Suprapubic skin (tissue), 4 donors: ENCODE results near the gene SPAG9. TPM values are rescaled to one million over a fixed set of nuclear protein-coding genes. Genes with fewer than 3 reads are reported as not detected.

Experiments used
- DNase-seq, 2 donors: peaks; one replicate each; pipeline ENCODE4 v3.0.0-alpha.2; 2019; ENCODE audit warnings: low spot score in 2 of 2
- H3K27ac ChIP-seq: fragments of 200-600 bp; sonication (generic); one replicate; pipeline ENCODE4 v1.5.1; 2019
- H3K27me3 ChIP-seq: fragments of 200-600 bp; sonication (generic); one replicate; pipeline ENCODE4 v1.5.1; 2019
- H3K36me3 ChIP-seq: fragments of 200-600 bp; sonication (generic); one replicate; pipeline ENCODE4 v1.5.1; 2019
- H3K4me1 ChIP-seq: fragments of 200-600 bp; sonication (generic); one replicate; pipeline ENCODE4 v1.5.1; 2019
- H3K4me3 ChIP-seq: fragments of 200-600 bp; sonication (generic); one replicate; pipeline ENCODE4 v1.5.1; 2019; ENCODE audit warnings: mild to moderate bottlenecking
- H3K9me3 ChIP-seq: fragments of 200-600 bp; sonication (generic); one replicate; pipeline ENCODE4 v1.5.1; 2019
- CTCF ChIP-seq, 2 donors: fragments of 200-600 bp in 1 of 2; fragments of 450-650 bp in 1 of 2; sonication (generic) in 1 of 2; IDR thresholded peaks; one replicate each; pipeline ENCODE4 v1.5.1; 2016 to 2019; ENCODE audit warnings: antibody characterized with exemption in 2 of 2, mild to moderate bottlenecking in 1 of 2, moderate library complexity in 1 of 2
- EP300 ChIP-seq: sonication (generic); formaldehyde crosslinking; IDR thresholded peaks from one replicate; pipeline ENCODE4 v1.6.1; 2017; ENCODE audit warnings: antibody characterized with exemption
- POLR2A ChIP-seq, 2 donors: fragments of 450-650 bp; IDR thresholded peaks; one replicate each; pipeline ENCODE4 v1.6.1; 2017; ENCODE audit warnings: antibody characterized with exemption in 2 of 2, mild to moderate bottlenecking in 2 of 2, moderate library complexity in 2 of 2
- POLR2AphosphoS5 ChIP-seq, 3 donors: sonication (generic); formaldehyde crosslinking; IDR thresholded peaks; one replicate each; pipeline ENCODE4 v1.6.1; 2017; ENCODE audit warnings: antibody characterized with exemption in 3 of 3
- WGBS: methylation state at CpG from one replicate; pipeline ENCODE4 v1.1.5; 2018; 5-methylcytosine and 5-hydroxymethylcytosine counted together
- total RNA-seq, 4 donors: library from RNA; depleted of rRNA; stranded (reverse); fragments of >200 nt; gene quantifications; one replicate each; pipeline ENCODE4 v1.1.0, GENCODE V29; 2016

Gene SPAG9
- total RNA-seq, 4 donors from 2014 or later = 68.8 to 176 (median 80.6) TPM

GRCh38 chr17:50922107-50922506 lies 198.6 kb downstream of the SPAG9 start:
- no peak for DNase-seq
- 88% methylated on average over 2 of the region's 2 CpGs for WGBS
- no peak overlapping the region for H3K4me3 ChIP-seq
- no peaks in the 10 kb centered on the region for H3K36me3 ChIP-seq
- H3K9me3 ChIP-seq = no peaks in the 10 kb centered on the region
- no peaks in the 10 kb centered on the region for H3K27me3 ChIP-seq
- no peak overlapping the region for H3K27ac ChIP-seq
- TF ChIP-seq POLR2AphosphoS5 (IDR thresholded peaks at IDR 0.05) (no peak), POLR2A (IDR thresholded peaks at IDR 0.05) (no peak), EP300 (no peak), CTCF (IDR thresholded peaks at IDR 0.05) (no peak)
- peaks cover 35% of the 10 kb centered on the region for H3K4me1 ChIP-seq

- DNase-seq = no peak
- no peak for TF ChIP-seq EP300
- TF ChIP-seq POLR2AphosphoS5 (IDR thresholded peaks at IDR 0.05) = no peak
- TF ChIP-seq CTCF (IDR thresholded peaks at IDR 0.05) = no peak
- TF ChIP-seq POLR2A (IDR thresholded peaks at IDR 0.05) = no peak
- Histone ChIP-seq H3K4me1 (peaks cover 45% of the 10 kb centered on the region), H3K9me3 (no peaks in the 10 kb centered on the region), H3K36me3 (no peaks in the 10 kb centered on the region), H3K27ac (peak overlapping the region; percentile 74), H3K4me3 (no peak overlapping the region), H3K27me3 (no peaks in the 10 kb centered on the region)
- 80% methylated on average over 16 of the region's 16 CpGs for WGBS
Measured at GRCh38 chr17:50920891-50921586, 199.6 kb downstream of the SPAG9 start.

GRCh38 chr17:50920041-50920410 lies 200.6 kb downstream of the SPAG9 start:
- TF ChIP-seq POLR2AphosphoS5 (IDR thresholded peaks at IDR 0.05) (no peak), EP300 (no peak), CTCF (IDR thresholded peaks at IDR 0.05) (no peak), POLR2A (IDR thresholded peaks at IDR 0.05) (no peak)
- Histone ChIP-seq H3K27ac (peak overlapping the region; percentile 74), H3K4me3 (no peak overlapping the region), H3K9me3 (no peaks in the 10 kb centered on the region), H3K4me1 (peaks cover 51% of the 10 kb centered on the region), H3K27me3 (no peaks in the 10 kb centered on the region), H3K36me3 (no peaks in the 10 kb centered on the region)
- WGBS = 56% methylated on average over 5 of the region's 8 CpGs
- DNase-seq = no peak

- TF ChIP-seq EP300 (no peak), POLR2AphosphoS5 (IDR thresholded peaks at IDR 0.05) (no peak), CTCF (IDR thresholded peaks at IDR 0.05) (no peak), POLR2A (IDR thresholded peaks at IDR 0.05) (no peak)
- Histone ChIP-seq H3K27me3 (no peaks in the 10 kb centered on the region), H3K4me1 (peaks cover 56% of the 10 kb centered on the region), H3K27ac (peak overlapping the region; percentile 74), H3K9me3 (no peaks in the 10 kb centered on the region), H3K36me3 (no peaks in the 10 kb centered on the region), H3K4me3 (no peak overlapping the region)
- peak; percentile 92 to 93 for DNase-seq
- 32% methylated on average over 16 of the region's 18 CpGs for WGBS
Measured at GRCh38 chr17:50919321-50920040, 201.2 kb downstream of the SPAG9 start.

GRCh38 chr17:50918933-50919296 lies 201.8 kb downstream of the SPAG9 start:
- TF ChIP-seq CTCF (IDR thresholded peaks at IDR 0.05) (no peak), POLR2AphosphoS5 (IDR thresholded peaks at IDR 0.05) (no peak), POLR2A (IDR thresholded peaks at IDR 0.05) (no peak), EP300 (no peak)
- H3K9me3 ChIP-seq = no peaks in the 10 kb centered on the region
- peaks cover 57% of the 10 kb centered on the region for H3K4me1 ChIP-seq
- no peak overlapping the region for H3K4me3 ChIP-seq
- peak overlapping the region; percentile 74 for H3K27ac ChIP-seq
- WGBS = 47% methylated on average over 5 of the region's 5 CpGs
- DNase-seq = no peak
- H3K36me3 ChIP-seq = no peaks in the 10 kb centered on the region
- no peaks in the 10 kb centered on the region for H3K27me3 ChIP-seq
